Measurements from ENCODE around the gene ST3GAL4.

The ST3GAL4 gene

GRCh38 chr11:126461996-126462395 is 106.5 kb downstream of the ST3GAL4 start:
- no peak for TF ChIP-seq ZNF202 (tag by site-specific recombination; IDR thresholded peaks at IDR 0.05; ENCODE audit: borderline replicate concordance)
- no peak for TF ChIP-seq ZNF837 (tag by site-specific recombination; IDR thresholded peaks at IDR 0.05)
- TF ChIP-seq ZNF530 (tag by site-specific recombination; IDR thresholded peaks at IDR 0.05; ENCODE audit: low read depth), result no peak
- no peak for TF ChIP-seq ZNF629 (tag by site-specific recombination; IDR thresholded peaks at IDR 0.05)
- no peak for TF ChIP-seq KLF7 (tag by site-specific recombination; IDR thresholded peaks at IDR 0.05; ENCODE audit: borderline replicate concordance)
- no peak for TF ChIP-seq ZNF76 (tag by site-specific recombination; IDR thresholded peaks at IDR 0.05; ENCODE audit: borderline replicate concordance, low read depth)
- no peak for TF ChIP-seq HOXD13 (CRISPR knock-in tag; IDR thresholded peaks at IDR 0.05; ENCODE audit: borderline replicate concordance)
- no peak for TF ChIP-seq ZFP3 (tag by site-specific recombination; IDR thresholded peaks at IDR 0.05; ENCODE audit: low read depth)
- TF ChIP-seq MZF1 (tag by site-specific recombination; IDR thresholded peaks at IDR 0.05; ENCODE audit: borderline replicate concordance), result no peak
- TF ChIP-seq HIC1 (tag by site-specific recombination; IDR thresholded peaks at IDR 0.05), result no peak
- TF ChIP-seq ZNF513 (tag by site-specific recombination; IDR thresholded peaks at IDR 0.05), result no peak
- no peak for TF ChIP-seq ZNF624 (tag by site-specific recombination; IDR thresholded peaks at IDR 0.05)
- no peak for TF ChIP-seq ZNF221 (tag by site-specific recombination; IDR thresholded peaks at IDR 0.05; ENCODE audit: borderline replicate concordance)
- no peak for TF ChIP-seq ZNF362 (tag by site-specific recombination; IDR thresholded peaks at IDR 0.05)
- no peak for TF ChIP-seq ZNF112 (tag by site-specific recombination; IDR thresholded peaks at IDR 0.05)
- TF ChIP-seq SCRT1 (tag by site-specific recombination; IDR thresholded peaks at IDR 0.05; ENCODE audit: borderline replicate concordance), result no peak
- no peak for TF ChIP-seq ZNF677 (tag by site-specific recombination; IDR thresholded peaks at IDR 0.05)
- TF ChIP-seq YY1 (tag by site-specific recombination; IDR thresholded peaks at IDR 0.05), result no peak
- TF ChIP-seq ZNF654 (tag by site-specific recombination; IDR thresholded peaks at IDR 0.05; ENCODE audit: low read depth), result no peak
- H3K9me3 ChIP-seq (ENCODE audit: control insufficient read depth, insufficient read depth, low read depth, low read length), result no peaks in the 10 kb centered on the region
- ChIA-PET POLR2A (no interaction called here), CTCF (interaction anchor here (1.8 kb wide), 1 partner anchor 21 kb away, joined by 6 read pairs; no protein-coding TSS in a partner anchor)
- H3K27ac ChIP-seq (ENCODE audit: extremely low read depth, low read depth, low read length), result no peak overlapping the region
- H3K4me3 ChIP-seq (ENCODE audit: low read depth, low read length), result no peak overlapping the region
- H3K36me3 ChIP-seq (ENCODE audit: control insufficient read depth in 2 of 2, insufficient read depth in 1 of 2, low read length in 2 of 2), result no peaks in the 10 kb centered on the region
- no peaks in the 10 kb centered on the region for H3K4me1 ChIP-seq (ENCODE audit: control insufficient read depth, insufficient read depth, low read length)

- TF ChIP-seq TSHZ1 (tag by site-specific recombination; IDR thresholded peaks at IDR 0.05; ENCODE audit: borderline replicate concordance) (no peak), ZNF140 (tag by site-specific recombination; IDR thresholded peaks at IDR 0.05) (no peak), ZNF16 (tag by site-specific recombination; IDR thresholded peaks at IDR 0.05; ENCODE audit: low read depth) (no peak), ZNF335 (tag by site-specific recombination; conservative IDR thresholded peaks at IDR 0.05) (no peak), ZNF302 (tag by site-specific recombination; IDR thresholded peaks at IDR 0.05; ENCODE audit: low read depth) (no peak), SCRT2 (tag by site-specific recombination; IDR thresholded peaks at IDR 0.05) (no peak)
- H3K4me3 ChIP-seq (ENCODE audit: low read depth, low read length), result no peak overlapping the region
- H3K9me3 ChIP-seq (ENCODE audit: control insufficient read depth, insufficient read depth, low read depth, low read length), result no peaks in the 10 kb centered on the region
- H3K4me1 ChIP-seq (ENCODE audit: control insufficient read depth, insufficient read depth, low read length), result no peaks in the 10 kb centered on the region
- no peak overlapping the region for H3K27ac ChIP-seq (ENCODE audit: extremely low read depth, low read depth, low read length)
- ChIA-PET POLR2A (no interaction called here), CTCF (interaction anchor here (0.7 to 1.0 kb wide), 2 partner anchors 18 to 41 kb away, joined by 3 to 5 read pairs; no protein-coding TSS in a partner anchor)
- H3K36me3 ChIP-seq (ENCODE audit: control insufficient read depth in 2 of 2, insufficient read depth in 1 of 2, low read length in 2 of 2), result no peaks in the 10 kb centered on the region
These were observed 106.9 kb downstream of the ST3GAL4 start for GRCh38 chr11:126462422-126462821.
